Measurements from ENCODE around the gene ZNF219. TPM values are rescaled to one million over a fixed set of nuclear protein-coding genes. Genes with fewer than 3 reads are reported as not detected.

ZNF219 gene
- total and polyA plus RNA-seq, 2 of the 13 experiments (the other 11 are each of a cell fraction or from before 2014, with no cell fraction given), result 34.5 to 36.6 TPM

DNA sequence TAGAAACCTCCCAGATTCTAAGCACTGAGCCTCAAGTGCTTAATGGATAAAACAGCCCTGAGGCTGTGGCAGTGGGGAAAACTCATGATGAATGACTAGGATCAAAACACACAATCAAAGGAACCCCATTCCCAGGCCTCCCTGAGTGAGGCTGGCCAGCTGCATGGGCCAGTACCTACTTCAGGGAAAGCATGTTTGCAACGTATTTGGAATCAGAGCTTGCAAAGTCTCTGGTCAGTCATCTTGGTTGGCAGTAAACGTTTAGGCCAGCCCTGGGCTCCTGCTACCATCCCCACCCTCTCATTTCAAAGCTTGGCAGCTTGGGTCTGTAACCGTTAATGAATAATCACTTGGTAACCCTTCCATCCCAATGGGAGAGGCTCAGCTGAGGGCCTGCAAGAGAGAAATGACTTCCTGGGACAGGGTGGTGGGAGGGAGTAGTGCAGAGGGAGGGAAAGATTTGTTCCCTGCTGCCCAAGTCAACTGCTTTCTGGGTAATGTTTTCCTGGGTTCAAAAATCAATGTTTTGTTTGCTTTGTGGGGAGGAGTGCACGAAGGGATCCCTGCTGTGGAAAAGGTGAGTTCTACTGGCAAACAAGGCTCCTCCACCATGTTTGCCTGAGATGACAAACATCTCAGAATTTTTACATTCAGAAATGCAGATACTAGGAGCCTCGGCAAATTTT is 42.9 kb downstream of the ZNF219 start (continued):
- TF ChIP-seq ARNT2 (CRISPR knock-in tag; IDR thresholded peaks at IDR 0.05; ENCODE audit: low read depth) (0 out of 2 replicates have a peak, but pooled peaks have one; percentile 24), ZNF10 (CRISPR knock-in tag; IDR thresholded peaks at IDR 0.05; ENCODE audit: borderline replicate concordance, low read depth) (no peak), ZNF839 (CRISPR knock-in tag; IDR thresholded peaks at IDR 0.05; ENCODE audit: borderline replicate concordance) (no peak), TMF1 (CRISPR knock-in tag; IDR thresholded peaks at IDR 0.05; ENCODE audit: low read depth) (no peak), RFXAP (CRISPR knock-in tag; IDR thresholded peaks at IDR 0.05; ENCODE audit: borderline replicate concordance) (peak; percentile 87), HMGA1 (CRISPR knock-in tag; conservative IDR thresholded peaks at IDR 0.05) (no peak), PLRG1 (conservative IDR thresholded peaks at IDR 0.05) (no peak), IRF9 (CRISPR knock-in tag; IDR thresholded peaks at IDR 0.05; ENCODE audit: borderline replicate concordance) (no peak), GZF1 (CRISPR knock-in tag; IDR thresholded peaks at IDR 0.05) (no peak; the same call in 1 of the 2 replicates), ZNF782 (CRISPR knock-in tag; IDR thresholded peaks at IDR 0.05; ENCODE audit: borderline replicate concordance) (peak; percentile 65; the same call in 1 of the 2 replicates), KDM6A (CRISPR knock-in tag; IDR thresholded peaks at IDR 0.05; ENCODE audit: low read depth) (peak; percentile 90), SMARCE1 (IDR thresholded peaks at IDR 0.05; ENCODE audit: borderline replicate concordance) (no peak), ZBTB21 (CRISPR knock-in tag; IDR thresholded peaks at IDR 0.05) (no peak), KDM4B (CRISPR knock-in tag; IDR thresholded peaks at IDR 0.05) (no peak; the same call in 1 of the 2 replicates), EP300 (IDR thresholded peaks at IDR 0.05; ENCODE audit: low read depth in 2 of 2, low read length in 2 of 2) (peak in 1 of 2 experiments; percentile 88; a peak in 2 of 4 replicates), EP300 (CRISPR knock-in tag; IDR thresholded peaks at IDR 0.05; ENCODE audit: borderline replicate concordance) (peak; percentile 54; the same call in 1 of the 2 replicates), FOXK1 (CRISPR knock-in tag; IDR thresholded peaks at IDR 0.05; ENCODE audit: borderline replicate concordance, low read depth) (no peak; the same call in 1 of the 2 replicates), MEF2D (CRISPR knock-in tag; IDR thresholded peaks at IDR 0.05) (peak; percentile 89), CCAR2 (optimal IDR thresholded peaks at IDR 0.05; ENCODE audit: low read depth, low read length) (no peak), CTCF (CRISPR knock-in tag; IDR thresholded peaks at IDR 0.05) (no peak), ZNF761 (CRISPR knock-in tag; conservative IDR thresholded peaks at IDR 0.05) (0 out of 2 replicates have a peak, but pooled peaks have one; percentile 33)
- TF ChIP-seq, protein P1, sequence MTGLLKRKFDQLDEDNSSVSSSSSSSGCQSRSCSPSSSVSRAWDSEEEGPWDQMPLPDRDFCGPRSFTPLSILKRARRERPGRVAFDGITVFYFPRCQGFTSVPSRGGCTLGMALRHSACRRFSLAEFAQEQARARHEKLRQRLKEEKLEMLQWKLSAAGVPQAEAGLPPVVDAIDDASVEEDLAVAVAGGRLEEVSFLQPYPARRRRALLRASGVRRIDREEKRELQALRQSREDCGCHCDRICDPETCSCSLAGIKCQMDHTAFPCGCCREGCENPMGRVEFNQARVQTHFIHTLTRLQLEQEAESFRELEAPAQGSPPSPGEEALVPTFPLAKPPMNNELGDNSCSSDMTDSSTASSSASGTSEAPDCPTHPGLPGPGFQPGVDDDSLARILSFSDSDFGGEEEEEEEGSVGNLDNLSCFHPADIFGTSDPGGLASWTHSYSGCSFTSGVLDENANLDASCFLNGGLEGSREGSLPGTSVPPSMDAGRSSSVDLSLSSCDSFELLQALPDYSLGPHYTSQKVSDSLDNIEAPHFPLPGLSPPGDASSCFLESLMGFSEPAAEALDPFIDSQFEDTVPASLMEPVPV (CRISPR knock-in tag; IDR thresholded peaks at IDR 0.05), result 0 out of 2 replicates have a peak, but pooled peaks have one; percentile 50
- TF ChIP-seq, protein P2, sequence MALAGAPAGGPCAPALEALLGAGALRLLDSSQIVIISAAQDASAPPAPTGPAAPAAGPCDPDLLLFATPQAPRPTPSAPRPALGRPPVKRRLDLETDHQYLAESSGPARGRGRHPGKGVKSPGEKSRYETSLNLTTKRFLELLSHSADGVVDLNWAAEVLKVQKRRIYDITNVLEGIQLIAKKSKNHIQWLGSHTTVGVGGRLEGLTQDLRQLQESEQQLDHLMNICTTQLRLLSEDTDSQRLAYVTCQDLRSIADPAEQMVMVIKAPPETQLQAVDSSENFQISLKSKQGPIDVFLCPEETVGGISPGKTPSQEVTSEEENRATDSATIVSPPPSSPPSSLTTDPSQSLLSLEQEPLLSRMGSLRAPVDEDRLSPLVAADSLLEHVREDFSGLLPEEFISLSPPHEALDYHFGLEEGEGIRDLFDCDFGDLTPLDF (CRISPR knock-in tag; IDR thresholded peaks at IDR 0.05), result peak; percentile 65; the same call in 1 of the 2 replicates

Measured in HepG2 (cell line).